Peyer's patch (tissue), 4 donors: ENCODE data around the gene TSPAN4.

Experiments
- CTCF ChIP-seq, 6 experiments: fragments of 450-650 bp in 4 of 6; fragments of 200-600 bp in 2 of 6; sonication (generic) in 1 of 6; IDR thresholded peaks; one replicate each; pipeline ENCODE4 v1.5.1; 2017 to 2019; ENCODE audit warnings: antibody characterized with exemption in 6 of 6, mild to moderate bottlenecking in 3 of 6, moderate library complexity in 1 of 6
- POLR2A ChIP-seq, 2 donors: fragments of 450-650 bp; IDR thresholded peaks; one replicate each; pipeline ENCODE4 v1.5.1; 2017; ENCODE audit warnings: antibody characterized with exemption in 2 of 2, mild to moderate bottlenecking in 2 of 2, moderate library complexity in 2 of 2

GRCh38 chr11:875769-876301 is 33.2 kb downstream of the TSPAN4 start:
- TF ChIP-seq CTCF (IDR thresholded peaks at IDR 0.05) (no peak), POLR2A (IDR thresholded peaks at IDR 0.05) (no peak)
